ENCODE data around the gene MAMLD1.

Gene MAMLD1

GRCh38 chrX:150465881-150466775 lies 103.0 kb downstream of the MAMLD1 start:
- Histone ChIP-seq H3K4me1 (ENCODE audit: control insufficient read depth in 1 of 2, insufficient read depth in 2 of 2, low read length in 2 of 2) (no peaks in the 10 kb centered on the region), H3K27ac (ENCODE audit: low read depth, low read length) (no peak overlapping the region), H3K4me3 (ENCODE audit: low read depth in 1 of 2, low read length in 2 of 2) (no peak overlapping the region), H3K9ac (ENCODE audit: low read depth in 1 of 2, low read length in 2 of 2) (no peak overlapping the region), H3K27me3 (ENCODE audit: control insufficient read depth in 1 of 2, insufficient read depth in 2 of 2, low read length in 2 of 2) (no peaks in the 10 kb centered on the region), H3K9me3 (ENCODE audit: control insufficient read depth in 1 of 2, low read length in 2 of 2) (no peaks in the 10 kb centered on the region), H3K36me3 (ENCODE audit: control insufficient read depth in 1 of 2, insufficient read depth in 2 of 2, low read length in 2 of 2) (no peaks in the 10 kb centered on the region)

DNA sequence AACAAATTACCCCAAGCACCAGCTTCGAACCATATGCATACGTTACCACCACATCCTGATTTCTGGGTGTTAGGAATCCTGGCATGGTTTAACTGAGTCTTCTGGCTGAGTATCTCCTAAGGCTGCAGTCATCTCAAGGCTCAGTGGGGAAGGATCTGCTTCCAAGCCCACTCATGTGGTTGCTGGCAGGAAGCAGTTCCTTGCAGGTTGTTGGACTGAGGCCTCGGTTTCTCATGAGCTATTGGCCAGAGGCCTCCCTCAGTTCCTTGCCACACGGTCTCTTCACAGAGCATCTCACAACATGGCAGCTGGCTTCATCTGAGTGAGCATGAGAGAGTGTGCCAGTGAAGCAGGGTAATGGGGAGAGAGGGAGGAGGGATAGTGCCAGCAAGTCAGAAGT lies 109.2 kb downstream of the MAMLD1 start:
- no peak overlapping the region for H3K27ac ChIP-seq (ENCODE audit: low read depth, low read length)
- H3K27me3 ChIP-seq (ENCODE audit: control insufficient read depth in 1 of 2, insufficient read depth in 2 of 2, low read length in 2 of 2): no peaks in the 10 kb centered on the region
- no peak overlapping the region for H3K4me3 ChIP-seq (ENCODE audit: low read depth in 1 of 2, low read length in 2 of 2)
- no peaks in the 10 kb centered on the region for H3K36me3 ChIP-seq (ENCODE audit: control insufficient read depth in 1 of 2, insufficient read depth in 2 of 2, low read length in 2 of 2)
- no peaks in the 10 kb centered on the region for H3K9me3 ChIP-seq (ENCODE audit: control insufficient read depth in 1 of 2, low read length in 2 of 2)
- H3K4me1 ChIP-seq (ENCODE audit: control insufficient read depth in 1 of 2, insufficient read depth in 2 of 2, low read length in 2 of 2): peaks cover 0 to 2% of the 10 kb centered on the region in 2 donors
- H3K9ac ChIP-seq (ENCODE audit: low read depth in 1 of 2, low read length in 2 of 2): no peak overlapping the region

- Histone ChIP-seq H3K4me1 (ENCODE audit: control insufficient read depth in 1 of 2, insufficient read depth in 2 of 2, low read length in 2 of 2) (peaks cover 0 to 7% of the 10 kb centered on the region in 2 donors), H3K27me3 (ENCODE audit: control insufficient read depth in 1 of 2, insufficient read depth in 2 of 2, low read length in 2 of 2) (no peaks in the 10 kb centered on the region), H3K9me3 (ENCODE audit: control insufficient read depth in 1 of 2, low read length in 2 of 2) (no peaks in the 10 kb centered on the region), H3K9ac (ENCODE audit: low read depth in 1 of 2, low read length in 2 of 2) (no peak overlapping the region), H3K4me3 (ENCODE audit: low read depth in 1 of 2, low read length in 2 of 2) (no peak overlapping the region), H3K27ac (ENCODE audit: low read depth, low read length) (no peak overlapping the region), H3K36me3 (ENCODE audit: control insufficient read depth in 1 of 2, insufficient read depth in 2 of 2, low read length in 2 of 2) (no peaks in the 10 kb centered on the region)
Observed at GRCh38 chrX:150473371-150473770, 110.3 kb downstream of the MAMLD1 start.

GRCh38 chrX:150475461-150475860 lies 112.3 kb downstream of the MAMLD1 start:
- H3K27ac ChIP-seq (ENCODE audit: low read depth, low read length): no peak overlapping the region
- no peaks in the 10 kb centered on the region for H3K36me3 ChIP-seq (ENCODE audit: control insufficient read depth in 1 of 2, insufficient read depth in 2 of 2, low read length in 2 of 2)
- H3K4me1 ChIP-seq (ENCODE audit: control insufficient read depth in 1 of 2, insufficient read depth in 2 of 2, low read length in 2 of 2): peaks cover 0 to 7% of the 10 kb centered on the region in 2 donors
- no peak overlapping the region for H3K4me3 ChIP-seq (ENCODE audit: low read depth in 1 of 2, low read length in 2 of 2)
- H3K27me3 ChIP-seq (ENCODE audit: control insufficient read depth in 1 of 2, insufficient read depth in 2 of 2, low read length in 2 of 2): no peaks in the 10 kb centered on the region
- no peaks in the 10 kb centered on the region for H3K9me3 ChIP-seq (ENCODE audit: control insufficient read depth in 1 of 2, low read length in 2 of 2)
- H3K9ac ChIP-seq (ENCODE audit: low read depth in 1 of 2, low read length in 2 of 2): no peak overlapping the region

GRCh38 chrX:150476164-150476699 lies 113.1 kb downstream of the MAMLD1 start:
- no peak overlapping the region for H3K4me3 ChIP-seq (ENCODE audit: low read depth in 1 of 2, low read length in 2 of 2)
- H3K9me3 ChIP-seq (ENCODE audit: control insufficient read depth in 1 of 2, low read length in 2 of 2): no peaks in the 10 kb centered on the region
- H3K36me3 ChIP-seq (ENCODE audit: control insufficient read depth in 1 of 2, insufficient read depth in 2 of 2, low read length in 2 of 2): no peaks in the 10 kb centered on the region
- H3K27ac ChIP-seq (ENCODE audit: low read depth, low read length): no peak overlapping the region
- peaks cover 0 to 7% of the 10 kb centered on the region in 2 donors for H3K4me1 ChIP-seq (ENCODE audit: control insufficient read depth in 1 of 2, insufficient read depth in 2 of 2, low read length in 2 of 2)
- H3K27me3 ChIP-seq (ENCODE audit: control insufficient read depth in 1 of 2, insufficient read depth in 2 of 2, low read length in 2 of 2): no peaks in the 10 kb centered on the region
- no peak overlapping the region for H3K9ac ChIP-seq (ENCODE audit: low read depth in 1 of 2, low read length in 2 of 2)

DNA sequence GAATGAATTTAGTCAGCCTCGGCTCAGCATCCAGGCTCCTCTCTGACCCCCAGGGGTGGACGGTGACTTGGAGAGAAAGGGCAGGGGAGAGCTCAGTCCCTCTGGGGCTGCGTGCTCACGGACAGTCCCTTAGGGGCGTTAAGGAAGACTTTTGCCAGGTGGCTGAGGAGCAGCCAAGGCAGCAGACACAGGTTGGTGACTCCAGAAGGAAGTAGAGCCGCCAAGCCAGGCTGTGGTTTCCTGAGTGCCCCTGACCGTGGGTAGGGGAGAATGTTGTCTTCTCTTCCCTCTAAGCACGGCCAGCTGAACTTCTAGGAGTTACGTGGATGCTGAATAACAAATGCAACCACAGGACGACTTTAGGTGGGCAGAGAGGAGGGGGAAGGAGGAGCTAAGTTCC lies 114.3 kb downstream of the MAMLD1 start:
- H3K27me3 ChIP-seq (ENCODE audit: control insufficient read depth in 1 of 2, insufficient read depth in 2 of 2, low read length in 2 of 2): no peaks in the 10 kb centered on the region
- H3K36me3 ChIP-seq (ENCODE audit: control insufficient read depth in 1 of 2, insufficient read depth in 2 of 2, low read length in 2 of 2): no peaks in the 10 kb centered on the region
- no peaks in the 10 kb centered on the region for H3K9me3 ChIP-seq (ENCODE audit: control insufficient read depth in 1 of 2, low read length in 2 of 2)
- no peak overlapping the region for H3K4me3 ChIP-seq (ENCODE audit: low read depth in 1 of 2, low read length in 2 of 2)
- no peak overlapping the region for H3K9ac ChIP-seq (ENCODE audit: low read depth in 1 of 2, low read length in 2 of 2)
- H3K27ac ChIP-seq (ENCODE audit: low read depth, low read length): no peak overlapping the region
- H3K4me1 ChIP-seq (ENCODE audit: control insufficient read depth in 1 of 2, insufficient read depth in 2 of 2, low read length in 2 of 2): peaks cover 0 to 7% of the 10 kb centered on the region in 2 donors

DNA sequence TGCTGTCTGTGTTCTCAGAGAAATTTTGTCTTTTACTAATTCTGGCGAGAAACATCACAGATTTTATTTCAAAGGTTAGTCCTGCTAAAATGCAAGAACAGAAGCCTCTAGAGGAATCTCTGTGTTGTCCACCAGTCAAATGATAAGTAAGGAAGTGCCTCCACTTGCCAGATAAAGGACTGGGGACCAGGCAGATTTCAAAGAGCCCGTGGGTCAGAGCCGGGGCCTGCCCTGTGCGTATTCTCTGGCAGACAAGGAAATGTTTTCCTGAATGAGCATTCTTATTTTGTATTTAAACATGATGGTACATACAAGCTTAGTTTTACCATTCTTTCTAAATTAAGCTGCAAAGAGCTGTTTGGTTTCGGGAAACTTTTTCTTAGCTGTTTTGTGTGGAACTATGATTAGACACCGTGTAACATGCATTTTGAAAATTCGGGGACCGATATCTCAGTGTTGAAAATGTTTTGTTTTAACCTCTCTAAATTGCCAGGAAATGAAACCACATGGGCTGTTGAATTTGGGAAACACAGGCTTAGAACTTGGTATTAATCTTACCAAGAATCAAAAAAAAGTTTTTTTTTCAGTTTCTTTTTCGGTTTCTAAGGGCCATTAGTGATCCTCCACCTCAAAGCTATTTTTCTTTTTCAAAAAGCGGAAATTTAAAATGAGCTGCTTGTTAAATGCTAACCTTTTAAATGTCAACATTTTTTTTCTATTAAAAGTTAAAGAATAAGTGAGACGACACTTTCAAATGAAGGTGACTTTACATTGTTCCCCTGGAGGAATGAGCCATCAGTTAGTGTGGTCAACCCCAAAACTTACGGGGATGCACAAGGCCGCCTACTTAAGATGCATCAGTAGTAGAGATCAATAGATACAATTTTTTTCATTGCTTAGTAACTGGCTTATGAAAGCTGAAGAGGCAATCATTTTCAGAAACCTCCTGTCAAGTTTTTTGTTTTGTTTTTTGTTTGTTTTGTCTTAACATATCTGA lies 115.7 kb downstream of the MAMLD1 start:
- peaks cover 0 to 7% of the 10 kb centered on the region in 2 donors for H3K4me1 ChIP-seq (ENCODE audit: control insufficient read depth in 1 of 2, insufficient read depth in 2 of 2, low read length in 2 of 2)
- no peaks in the 10 kb centered on the region for H3K9me3 ChIP-seq (ENCODE audit: control insufficient read depth in 1 of 2, low read length in 2 of 2)
- H3K36me3 ChIP-seq (ENCODE audit: control insufficient read depth in 1 of 2, insufficient read depth in 2 of 2, low read length in 2 of 2): no peaks in the 10 kb centered on the region
- H3K9ac ChIP-seq (ENCODE audit: low read depth in 1 of 2, low read length in 2 of 2): no peak overlapping the region
- no peaks in the 10 kb centered on the region for H3K27me3 ChIP-seq (ENCODE audit: control insufficient read depth in 1 of 2, insufficient read depth in 2 of 2, low read length in 2 of 2)
- peak overlapping the region in 1 of 2 donors; percentile 5 for H3K4me3 ChIP-seq (ENCODE audit: low read depth in 1 of 2, low read length in 2 of 2)
- H3K27ac ChIP-seq (ENCODE audit: low read depth, low read length): peak overlapping the region; percentile 32

GRCh38 chrX:150482537-150483206 lies 119.6 kb downstream of the MAMLD1 start:
- peaks cover 0 to 2% of the 10 kb centered on the region in 2 donors for H3K4me1 ChIP-seq (ENCODE audit: control insufficient read depth in 1 of 2, insufficient read depth in 2 of 2, low read length in 2 of 2)
- no peaks in the 10 kb centered on the region for H3K27me3 ChIP-seq (ENCODE audit: control insufficient read depth in 1 of 2, insufficient read depth in 2 of 2, low read length in 2 of 2)
- H3K27ac ChIP-seq (ENCODE audit: low read depth, low read length): no peak overlapping the region
- H3K9ac ChIP-seq (ENCODE audit: low read depth in 1 of 2, low read length in 2 of 2): no peak overlapping the region
- H3K4me3 ChIP-seq (ENCODE audit: low read depth in 1 of 2, low read length in 2 of 2): no peak overlapping the region
- H3K36me3 ChIP-seq (ENCODE audit: control insufficient read depth in 1 of 2, insufficient read depth in 2 of 2, low read length in 2 of 2): no peaks in the 10 kb centered on the region
- no peaks in the 10 kb centered on the region for H3K9me3 ChIP-seq (ENCODE audit: control insufficient read depth in 1 of 2, low read length in 2 of 2)

GRCh38 chrX:150483356-150483985 lies 120.4 kb downstream of the MAMLD1 start:
- H3K9me3 ChIP-seq (ENCODE audit: control insufficient read depth in 1 of 2, low read length in 2 of 2): no peaks in the 10 kb centered on the region
- no peak overlapping the region for H3K27ac ChIP-seq (ENCODE audit: low read depth, low read length)
- H3K9ac ChIP-seq (ENCODE audit: low read depth in 1 of 2, low read length in 2 of 2): no peak overlapping the region
- no peaks in the 10 kb centered on the region for H3K36me3 ChIP-seq (ENCODE audit: control insufficient read depth in 1 of 2, insufficient read depth in 2 of 2, low read length in 2 of 2)
- H3K4me1 ChIP-seq (ENCODE audit: control insufficient read depth in 1 of 2, insufficient read depth in 2 of 2, low read length in 2 of 2): no peaks in the 10 kb centered on the region
- no peak overlapping the region for H3K4me3 ChIP-seq (ENCODE audit: low read depth in 1 of 2, low read length in 2 of 2)
- no peaks in the 10 kb centered on the region for H3K27me3 ChIP-seq (ENCODE audit: control insufficient read depth in 1 of 2, insufficient read depth in 2 of 2, low read length in 2 of 2)

Data from duodenal mucosa (tissue), 2 donors.